HG02852 (cell line): ENCODE measurements around the gene TMEM132A.

ENCODE experiments used
- ATAC-seq: cut with Tn5 transposase; IDR thresholded peaks from one replicate; pipeline ENCODE4 v1.9.1; 2021; ENCODE audit warnings: mild to moderate bottlenecking, moderate library complexity; ENCODE audit not compliant: unreplicated experiment

TMEM132A gene

GRCh38 chr11:60984149-60984548 is 59.9 kb downstream of the TMEM132A start:
- ATAC-seq: no peak

GRCh38 chr11:60984636-60985035 is 60.4 kb downstream of the TMEM132A start:
- ATAC-seq: no peak

GRCh38 chr11:60985501-60985900 is 61.2 kb downstream of the TMEM132A start:
- no peak for ATAC-seq

GRCh38 chr11:60985991-60986915 is 62.0 kb downstream of the TMEM132A start:
- ATAC-seq: no peak
